ENCODE data around the gene ISLR.
A peak's percentile ranks its signal among the peaks of the same experiment; 100 is the strongest.

ISLR gene

DNA sequence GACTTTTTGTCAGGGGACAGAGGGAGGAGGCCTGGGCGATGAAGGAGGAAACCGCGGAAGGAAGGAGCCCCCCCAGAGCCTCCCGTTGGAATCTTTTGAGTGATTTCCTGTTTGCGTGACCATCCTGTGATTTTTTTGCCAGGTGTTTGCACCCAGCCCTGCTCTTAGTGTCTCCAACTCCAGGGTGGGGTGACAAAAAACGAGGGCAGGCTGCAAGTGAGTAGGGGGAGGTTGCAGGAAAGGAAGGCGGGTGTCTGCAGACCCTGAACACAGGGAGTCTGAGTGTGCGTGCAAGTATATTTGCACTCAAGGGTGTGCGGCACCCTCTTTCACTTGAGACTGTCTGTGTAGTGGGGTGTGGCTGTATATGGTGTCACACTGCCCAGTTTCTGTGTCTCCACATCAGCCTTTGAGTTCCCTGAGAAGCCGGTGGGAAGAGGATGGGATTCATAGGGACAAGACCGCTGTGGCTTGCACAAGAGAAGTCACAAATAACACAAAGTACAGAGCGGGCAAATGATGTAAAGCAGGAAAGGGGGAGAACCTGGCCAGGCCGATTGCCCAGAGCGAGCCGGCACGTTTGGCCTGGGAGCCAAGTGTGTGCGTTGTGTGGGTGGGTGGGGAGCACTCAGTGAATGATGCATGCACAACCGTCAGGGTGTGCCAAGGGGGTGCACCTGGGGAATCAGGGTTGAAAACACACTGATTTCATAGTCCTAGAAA, 36.5 kb upstream of the ISLR start:
- no peak for DNase-seq (ENCODE audit: low read depth, low spot score)
- POLR2A ChIA-PET: no interaction called here
- H3K4me3 ChIP-seq (ENCODE audit: low read depth, low read length): peak overlapping the region; percentile 56
- CTCF ChIA-PET: interaction anchor here (1.0 to 2.7 kb wide), 2 partner anchors 9 to 171 kb away, joined by 3 to 12 read pairs; no protein-coding TSS in a partner anchor
- TF ChIP-seq, protein P1, sequence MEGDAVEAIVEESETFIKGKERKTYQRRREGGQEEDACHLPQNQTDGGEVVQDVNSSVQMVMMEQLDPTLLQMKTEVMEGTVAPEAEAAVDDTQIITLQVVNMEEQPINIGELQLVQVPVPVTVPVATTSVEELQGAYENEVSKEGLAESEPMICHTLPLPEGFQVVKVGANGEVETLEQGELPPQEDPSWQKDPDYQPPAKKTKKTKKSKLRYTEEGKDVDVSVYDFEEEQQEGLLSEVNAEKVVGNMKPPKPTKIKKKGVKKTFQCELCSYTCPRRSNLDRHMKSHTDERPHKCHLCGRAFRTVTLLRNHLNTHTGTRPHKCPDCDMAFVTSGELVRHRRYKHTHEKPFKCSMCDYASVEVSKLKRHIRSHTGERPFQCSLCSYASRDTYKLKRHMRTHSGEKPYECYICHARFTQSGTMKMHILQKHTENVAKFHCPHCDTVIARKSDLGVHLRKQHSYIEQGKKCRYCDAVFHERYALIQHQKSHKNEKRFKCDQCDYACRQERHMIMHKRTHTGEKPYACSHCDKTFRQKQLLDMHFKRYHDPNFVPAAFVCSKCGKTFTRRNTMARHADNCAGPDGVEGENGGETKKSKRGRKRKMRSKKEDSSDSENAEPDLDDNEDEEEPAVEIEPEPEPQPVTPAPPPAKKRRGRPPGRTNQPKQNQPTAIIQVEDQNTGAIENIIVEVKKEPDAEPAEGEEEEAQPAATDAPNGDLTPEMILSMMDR (IDR thresholded peaks at IDR 0.05; ENCODE audit: insufficient read depth, low read length, missing control alignments): no peak

DNA sequence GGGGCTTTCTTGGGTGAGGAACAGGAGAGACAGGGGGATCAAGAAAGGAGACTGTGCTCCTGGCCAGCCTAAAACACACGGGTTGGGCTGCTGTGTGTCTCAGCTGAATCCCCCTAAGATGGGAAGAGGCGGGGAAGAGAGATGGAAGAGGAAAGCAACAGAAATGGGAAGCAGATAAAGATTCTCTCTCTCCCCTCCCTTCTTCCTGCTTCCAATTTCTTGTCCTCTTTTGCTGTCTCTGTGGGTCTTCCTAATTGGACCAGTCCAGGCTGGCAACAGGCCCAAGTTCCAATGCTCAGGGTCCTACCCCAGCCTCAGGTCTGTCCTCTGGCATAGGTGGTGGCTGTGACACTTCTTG, 36.0 kb upstream of the ISLR start:
- no peak overlapping the region for H3K4me3 ChIP-seq (ENCODE audit: low read depth, low read length)

DNA sequence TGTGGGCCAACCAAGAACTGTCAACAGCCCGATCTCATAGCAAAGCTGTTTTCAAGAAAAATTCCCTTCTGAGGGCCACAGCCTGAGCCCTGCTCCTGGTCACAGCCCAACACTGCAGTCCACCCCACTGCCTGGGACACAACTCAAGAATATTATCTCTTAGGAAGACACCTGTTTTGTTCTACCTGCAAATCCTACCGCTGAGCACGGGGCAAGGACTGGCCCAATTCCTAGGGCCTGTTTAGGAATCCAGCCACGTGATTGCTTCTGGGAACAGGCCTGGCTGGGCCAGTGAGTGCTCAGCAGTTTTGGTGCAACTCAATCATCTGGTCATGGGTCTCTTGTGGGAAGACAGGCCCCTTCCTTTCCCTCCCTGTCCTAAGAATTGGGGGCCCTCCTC, 34.9 kb upstream of the ISLR start:
- TF ChIP-seq, protein P1 (IDR thresholded peaks at IDR 0.05; ENCODE audit: insufficient read depth, low read length, missing control alignments): no peak
- POLR2A ChIA-PET: no interaction called here
- no peak for DNase-seq (ENCODE audit: low read depth, low spot score)
- H3K4me3 ChIP-seq (ENCODE audit: low read depth, low read length): no peak overlapping the region
- CTCF ChIA-PET: interaction anchor here (1.1 to 2.7 kb wide), 2 partner anchors 169 to 176 kb away, joined by 4 to 12 read pairs; no protein-coding TSS in a partner anchor

More for the DNA sequence above, 36.0 kb upstream of the ISLR start:
- POLR2A ChIA-PET: no interaction called here
- TF ChIP-seq, protein P1 (IDR thresholded peaks at IDR 0.05; ENCODE audit: insufficient read depth, low read length, missing control alignments): no peak
- CTCF ChIA-PET: interaction anchor here (1.0 to 2.7 kb wide), 2 partner anchors 9 to 170 kb away, joined by 3 to 12 read pairs; no protein-coding TSS in a partner anchor
- no peak for DNase-seq (ENCODE audit: low read depth, low spot score)

DNA sequence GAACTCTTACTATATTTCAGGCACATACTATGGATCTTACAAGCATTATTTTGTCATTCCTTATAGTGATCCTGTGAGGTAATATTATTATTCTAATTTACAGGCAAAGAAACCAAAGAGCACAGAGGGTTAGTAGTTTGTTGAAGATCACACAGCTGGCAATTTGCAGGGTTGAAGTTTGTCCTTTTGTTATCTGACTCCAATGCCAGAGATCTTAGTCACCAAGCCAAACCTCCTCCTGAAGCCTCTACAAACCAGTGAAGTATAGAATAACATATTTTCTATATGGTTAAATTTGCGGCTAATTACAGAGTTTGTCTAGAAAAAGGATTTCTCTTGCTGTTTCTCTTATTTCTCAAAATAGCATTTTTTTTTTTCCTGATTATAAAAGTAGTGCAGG, 31.9 kb upstream of the ISLR start:
- CTCF ChIA-PET: no interaction called here
- DNase-seq (ENCODE audit: low read depth, low spot score): no peak
- TF ChIP-seq, protein P1 (IDR thresholded peaks at IDR 0.05; ENCODE audit: insufficient read depth, low read length, missing control alignments): no peak

DNA sequence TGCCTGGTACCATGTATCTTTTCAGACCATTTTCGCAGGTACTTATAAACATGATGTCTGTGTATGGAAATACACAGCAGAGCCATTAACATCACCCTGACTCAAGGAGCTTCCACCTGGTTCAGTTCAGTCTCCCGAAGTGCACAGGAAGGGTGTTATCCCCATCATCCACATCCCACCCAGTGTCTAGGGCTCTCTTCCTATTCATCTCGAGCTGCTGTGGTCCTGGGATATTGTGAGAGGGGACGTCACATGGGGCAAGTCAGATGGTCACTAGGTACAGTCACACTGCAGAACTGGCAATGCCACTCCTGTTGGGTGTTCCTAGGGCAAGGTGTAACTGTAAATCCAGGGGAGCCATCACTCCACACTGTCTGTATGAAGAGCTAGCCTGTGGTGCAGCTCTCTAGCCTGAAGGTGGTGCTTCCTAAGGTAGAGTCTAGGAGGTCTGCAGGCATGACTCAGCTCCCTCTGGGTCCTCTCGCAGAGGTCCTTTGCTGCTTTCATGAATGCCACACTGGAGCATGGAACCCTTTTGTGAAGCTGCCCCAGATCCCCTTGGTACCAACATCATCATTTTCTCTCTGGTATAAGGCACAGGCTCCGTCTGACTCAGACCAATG, 29.2 kb upstream of the ISLR start:
- H3K4me3 ChIP-seq (ENCODE audit: low read depth, low read length): no peak overlapping the region
- ChIA-PET POLR2A (no interaction called here), CTCF (interaction anchor here (0.6 to 2.6 kb wide), 4 partner anchors 10 to 165 kb away, joined by 3 to 14 read pairs (median 6); no protein-coding TSS in a partner anchor)
- no peak for DNase-seq (ENCODE audit: low read depth, low spot score)
- TF ChIP-seq, protein P1 (IDR thresholded peaks at IDR 0.05; ENCODE audit: insufficient read depth, low read length, missing control alignments): no peak

More for the DNA sequence above, 31.9 kb upstream of the ISLR start:
- POLR2A ChIA-PET: no interaction called here
- H3K4me3 ChIP-seq (ENCODE audit: low read depth, low read length): no peak overlapping the region

DNA sequence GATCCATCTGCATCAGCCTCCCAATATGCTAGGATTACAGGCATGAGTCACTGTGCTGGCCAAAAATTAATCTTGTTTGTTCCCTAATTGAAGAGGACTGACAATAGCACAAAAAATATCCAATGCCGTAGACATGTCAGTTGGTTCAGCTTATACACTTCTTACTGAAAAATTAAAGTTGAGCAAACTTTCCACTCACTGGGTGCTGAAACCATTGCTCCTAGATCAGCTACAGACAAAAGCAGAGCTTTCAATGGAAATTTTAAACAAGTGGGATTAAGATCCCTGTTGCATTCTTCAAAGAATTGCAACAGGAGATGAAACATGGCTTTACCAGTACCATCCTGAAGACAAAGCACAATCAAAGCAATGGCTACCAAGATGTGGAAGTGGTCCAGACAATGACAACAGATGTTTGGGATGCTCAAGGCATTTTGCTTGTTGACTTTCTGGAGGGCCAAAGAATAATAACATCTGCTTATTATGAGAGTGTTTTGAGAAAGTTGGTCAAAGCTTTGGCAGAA, 27.2 kb upstream of the ISLR start:
- POLR2A ChIA-PET: no interaction called here
- CTCF ChIA-PET: no interaction called here
- TF ChIP-seq, protein P1 (IDR thresholded peaks at IDR 0.05; ENCODE audit: insufficient read depth, low read length, missing control alignments): no peak
- no peak for DNase-seq (ENCODE audit: low read depth, low spot score)
- no peak overlapping the region for H3K4me3 ChIP-seq (ENCODE audit: low read depth, low read length)
